ENCODE results near the gene ZNF391.

DNA sequence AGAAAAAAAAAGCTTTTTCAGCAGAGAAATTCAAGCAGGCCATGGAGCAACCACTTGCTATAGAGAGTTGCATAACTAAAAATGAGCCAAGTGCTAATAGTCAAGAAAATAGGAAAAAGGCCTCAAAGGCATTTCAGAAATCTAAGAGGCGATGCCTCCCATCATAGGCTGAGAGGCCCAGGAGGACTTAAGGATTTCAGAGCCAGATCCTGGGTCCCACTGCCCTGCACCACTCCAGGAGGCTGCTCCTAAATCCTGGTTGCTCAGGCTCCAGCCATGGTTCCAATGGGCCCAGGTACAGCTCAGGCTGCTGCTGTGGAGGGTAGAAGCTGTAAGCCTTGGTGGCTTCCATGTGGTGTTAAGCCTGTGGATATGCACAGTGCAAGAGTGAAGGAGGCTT lies 5.5 kb downstream of the ZNF391 start:
- TF ChIP-seq, protein P1, sequence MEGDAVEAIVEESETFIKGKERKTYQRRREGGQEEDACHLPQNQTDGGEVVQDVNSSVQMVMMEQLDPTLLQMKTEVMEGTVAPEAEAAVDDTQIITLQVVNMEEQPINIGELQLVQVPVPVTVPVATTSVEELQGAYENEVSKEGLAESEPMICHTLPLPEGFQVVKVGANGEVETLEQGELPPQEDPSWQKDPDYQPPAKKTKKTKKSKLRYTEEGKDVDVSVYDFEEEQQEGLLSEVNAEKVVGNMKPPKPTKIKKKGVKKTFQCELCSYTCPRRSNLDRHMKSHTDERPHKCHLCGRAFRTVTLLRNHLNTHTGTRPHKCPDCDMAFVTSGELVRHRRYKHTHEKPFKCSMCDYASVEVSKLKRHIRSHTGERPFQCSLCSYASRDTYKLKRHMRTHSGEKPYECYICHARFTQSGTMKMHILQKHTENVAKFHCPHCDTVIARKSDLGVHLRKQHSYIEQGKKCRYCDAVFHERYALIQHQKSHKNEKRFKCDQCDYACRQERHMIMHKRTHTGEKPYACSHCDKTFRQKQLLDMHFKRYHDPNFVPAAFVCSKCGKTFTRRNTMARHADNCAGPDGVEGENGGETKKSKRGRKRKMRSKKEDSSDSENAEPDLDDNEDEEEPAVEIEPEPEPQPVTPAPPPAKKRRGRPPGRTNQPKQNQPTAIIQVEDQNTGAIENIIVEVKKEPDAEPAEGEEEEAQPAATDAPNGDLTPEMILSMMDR (conservative IDR thresholded peaks at IDR 0.05 in 1 of 2, IDR thresholded peaks at IDR 0.05 in 1 of 2; ENCODE audit: extremely low read depth in 1 of 2, insufficient read depth in 1 of 2, low read depth in 1 of 2, low read length in 2 of 2): no peak
- TF ChIP-seq EZH2 (IDR thresholded peaks at IDR 0.05; ENCODE audit: borderline replicate concordance, low read length): no peak
